Neural cell (in vitro differentiated cells): Measurements from ENCODE around the gene UBE2N.

Source experiments
- EZH2 ChIP-seq: fragments of 200-600, 300-800 bp; shearing (Covaris generic), sonication (generic); IDR thresholded peaks from 2 replicates; pipeline ENCODE4 v1.6.1; 2014; ENCODE audit warnings: antibody characterized with exemption, low read length, borderline replicate concordance, mild to moderate bottlenecking; ENCODE audit not compliant: insufficient read depth, poor library complexity, severe bottlenecking
- MXI1 ChIP-seq: fragments of 450-650 bp; conservative IDR thresholded peaks from 2 replicates; pipeline ENCODE4 v1.6.1; 2014; ENCODE audit warnings: antibody characterized with exemption, mild to moderate bottlenecking; ENCODE audit not compliant: poor library complexity, severe bottlenecking
- POLR2AphosphoS5 ChIP-seq: IDR thresholded peaks from 2 replicates; pipeline ENCODE4 v1.6.1; 2012
- RAD21 ChIP-seq: fragments of 450-650 bp; conservative IDR thresholded peaks from 2 replicates; pipeline ENCODE4 v1.6.1; 2014; ENCODE audit warnings: antibody characterized with exemption, mild to moderate bottlenecking, moderate library complexity
- TF ChIP-seq, protein P1 (sequence below): fragments of 450-650 bp; IDR thresholded peaks from 2 replicates; pipeline ENCODE4 v1.5.1; 2014; ENCODE audit warnings: antibody characterized with exemption, mild to moderate bottlenecking, moderate library complexity; ENCODE audit not compliant: poor library complexity, severe bottlenecking

DNA sequence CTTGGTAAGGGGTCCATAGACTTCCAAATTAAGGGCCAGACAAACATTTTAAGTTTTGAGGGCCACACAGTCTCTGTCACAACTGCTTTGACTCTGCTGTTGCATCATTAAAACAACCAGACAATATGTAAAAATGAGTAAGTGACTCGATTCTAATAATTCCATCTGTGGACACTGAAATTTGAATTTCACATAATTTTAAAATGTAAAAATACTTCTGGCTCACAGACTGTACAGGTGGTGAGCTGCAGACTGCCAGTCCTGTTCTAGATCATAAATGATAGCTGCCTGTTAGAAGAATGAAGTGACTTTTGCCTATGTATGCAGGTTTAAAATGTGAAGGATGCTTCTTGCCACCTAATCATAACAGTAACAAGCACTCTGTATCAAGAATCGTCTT is 48.3 kb downstream of the UBE2N start:
- TF ChIP-seq, protein P1, sequence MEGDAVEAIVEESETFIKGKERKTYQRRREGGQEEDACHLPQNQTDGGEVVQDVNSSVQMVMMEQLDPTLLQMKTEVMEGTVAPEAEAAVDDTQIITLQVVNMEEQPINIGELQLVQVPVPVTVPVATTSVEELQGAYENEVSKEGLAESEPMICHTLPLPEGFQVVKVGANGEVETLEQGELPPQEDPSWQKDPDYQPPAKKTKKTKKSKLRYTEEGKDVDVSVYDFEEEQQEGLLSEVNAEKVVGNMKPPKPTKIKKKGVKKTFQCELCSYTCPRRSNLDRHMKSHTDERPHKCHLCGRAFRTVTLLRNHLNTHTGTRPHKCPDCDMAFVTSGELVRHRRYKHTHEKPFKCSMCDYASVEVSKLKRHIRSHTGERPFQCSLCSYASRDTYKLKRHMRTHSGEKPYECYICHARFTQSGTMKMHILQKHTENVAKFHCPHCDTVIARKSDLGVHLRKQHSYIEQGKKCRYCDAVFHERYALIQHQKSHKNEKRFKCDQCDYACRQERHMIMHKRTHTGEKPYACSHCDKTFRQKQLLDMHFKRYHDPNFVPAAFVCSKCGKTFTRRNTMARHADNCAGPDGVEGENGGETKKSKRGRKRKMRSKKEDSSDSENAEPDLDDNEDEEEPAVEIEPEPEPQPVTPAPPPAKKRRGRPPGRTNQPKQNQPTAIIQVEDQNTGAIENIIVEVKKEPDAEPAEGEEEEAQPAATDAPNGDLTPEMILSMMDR = no peak
- no peak for TF ChIP-seq RAD21
- no peak for TF ChIP-seq EZH2
- no peak for TF ChIP-seq POLR2AphosphoS5
- no peak for TF ChIP-seq MXI1
